ENCODE results near the gene ZNF451.

GRCh38 chr6:57078531-57079207 is 11.3 kb upstream of the ZNF451 start:
- TF ChIP-seq CTCF (IDR thresholded peaks at IDR 0.05) (no peak), EZH2 (IDR thresholded peaks at IDR 0.05; ENCODE audit: borderline replicate concordance, insufficient read depth, low read depth, low read length, poor library complexity, severe bottlenecking) (no peak)

All from B cell (primary cell).